HG03571 (cell line): ENCODE measurements around the gene ROBO1.
"Not testable (repeated sequence)": the region's sequence is repeated elsewhere in the genome, so short reads cannot be mapped to it uniquely, and the experiment has no call there.

ENCODE experiments used
- ATAC-seq: cut with Tn5 transposase; IDR thresholded peaks from one replicate; pipeline ENCODE4 v1.9.1; 2021; ENCODE audit not compliant: unreplicated experiment

The ROBO1 gene

DNA sequence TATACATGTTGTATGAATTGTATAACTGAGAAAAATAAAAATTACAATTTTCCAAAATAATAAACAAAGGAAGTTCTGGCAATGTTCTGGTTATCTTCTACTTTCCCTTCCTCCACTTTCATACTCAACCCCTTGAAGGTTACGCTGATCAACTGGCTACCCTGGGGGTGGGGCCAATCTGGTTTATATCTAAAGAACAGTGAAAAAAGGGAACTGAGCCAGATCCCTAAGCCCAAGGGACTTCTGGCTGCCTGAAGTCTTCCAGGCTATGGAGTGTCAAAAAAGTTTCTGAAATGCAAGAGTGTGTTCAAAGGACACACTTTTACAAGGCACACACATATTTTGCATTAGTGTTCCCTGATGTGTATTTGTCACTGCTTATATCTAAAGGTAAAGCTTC lies 591.9 kb downstream of the ROBO1 start:
- no peak for ATAC-seq

DNA sequence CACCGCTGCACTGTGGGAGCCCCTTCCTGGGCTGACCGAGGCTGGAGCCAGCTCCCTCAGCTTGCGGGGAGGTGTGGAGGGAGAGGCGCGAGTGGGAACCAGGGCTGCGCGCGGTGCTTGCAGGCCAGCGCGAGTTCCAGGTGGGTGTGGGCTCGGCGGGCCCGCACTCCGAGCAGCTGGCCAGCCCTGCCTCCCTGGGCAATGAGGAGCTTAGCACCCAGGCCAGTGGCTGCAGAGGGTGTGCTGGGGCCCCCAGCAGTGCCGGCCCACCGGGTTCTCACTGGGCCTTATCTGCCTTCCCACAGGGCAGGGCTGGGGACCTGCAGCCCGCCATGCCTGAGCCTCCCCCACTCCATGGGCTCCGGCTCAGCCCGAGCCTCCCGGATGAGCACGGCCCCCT lies 594.5 kb downstream of the ROBO1 start:
- ATAC-seq = not testable (repeated sequence)

DNA sequence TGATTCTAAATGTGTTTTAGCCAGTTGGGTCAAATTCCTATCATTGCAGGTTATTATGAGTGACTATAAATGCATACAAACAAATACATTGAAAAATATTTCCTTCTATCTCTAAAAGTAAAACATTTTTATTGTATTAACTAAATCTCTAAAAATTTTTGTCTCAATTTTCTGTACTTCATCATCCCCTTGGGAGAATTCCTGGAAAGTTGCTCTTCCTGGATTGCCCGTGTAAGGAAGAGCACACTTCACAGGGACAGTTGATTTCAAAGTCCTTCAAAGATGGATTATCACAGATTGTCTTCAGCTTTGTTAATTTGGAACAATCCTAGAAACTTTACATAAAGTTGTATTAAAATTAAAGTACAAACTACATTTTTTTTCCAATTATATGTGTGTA lies 595.6 kb downstream of the ROBO1 start:
- no peak for ATAC-seq

DNA sequence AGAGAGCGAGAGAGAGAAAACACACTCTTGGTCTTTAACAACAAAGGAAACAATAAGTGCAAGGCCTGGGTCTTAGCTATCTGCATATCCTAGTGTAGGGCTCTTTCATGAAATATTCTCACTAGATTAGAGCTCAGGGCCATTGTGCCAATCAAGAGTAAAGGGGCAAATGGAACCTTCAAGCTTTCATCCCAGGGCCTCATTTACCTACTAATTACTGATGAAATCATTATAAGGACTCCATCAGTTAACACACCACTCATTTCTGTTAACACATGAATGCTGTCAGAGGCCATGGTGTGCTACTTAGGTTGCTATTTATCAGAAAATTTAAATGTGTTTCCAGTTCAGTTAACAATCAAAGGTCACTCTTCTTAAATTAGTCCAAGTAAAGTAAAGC lies 597.8 kb downstream of the ROBO1 start:
- ATAC-seq = no peak

DNA sequence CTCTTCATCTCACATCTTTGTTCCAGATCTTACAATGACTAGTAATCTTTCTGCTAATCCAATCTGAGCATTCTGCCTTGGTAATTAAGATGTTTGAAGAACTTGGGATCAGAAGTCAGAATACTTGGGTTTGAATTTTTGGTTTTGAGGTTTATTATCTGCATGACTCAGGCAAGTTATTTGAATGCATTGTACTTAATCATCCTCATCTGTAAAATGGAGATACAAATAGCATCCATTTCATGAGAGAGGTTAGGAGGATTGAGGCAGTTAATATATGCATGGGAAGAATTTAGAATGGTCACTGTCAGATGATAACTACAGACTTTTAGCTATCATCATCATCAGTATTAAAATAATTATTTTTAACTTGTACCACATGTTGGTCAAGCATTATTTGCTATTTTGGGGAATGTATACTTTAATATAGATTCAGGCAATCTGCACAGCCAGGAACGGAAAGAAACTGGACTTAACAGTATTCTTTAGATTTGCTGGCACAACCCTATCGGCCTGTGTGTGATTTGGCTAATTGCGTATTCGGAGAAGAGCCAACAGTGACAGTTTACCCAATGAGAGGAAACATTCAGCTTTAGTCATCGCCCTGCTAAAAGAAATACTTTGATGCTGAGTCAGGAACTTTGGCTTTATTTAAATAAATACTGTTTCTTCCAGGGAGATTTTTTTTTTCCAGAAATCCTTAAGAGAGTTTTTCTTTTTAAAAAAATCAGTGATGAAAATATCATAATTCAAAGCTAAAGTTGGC lies 600.0 kb downstream of the ROBO1 start:
- ATAC-seq = no peak

DNA sequence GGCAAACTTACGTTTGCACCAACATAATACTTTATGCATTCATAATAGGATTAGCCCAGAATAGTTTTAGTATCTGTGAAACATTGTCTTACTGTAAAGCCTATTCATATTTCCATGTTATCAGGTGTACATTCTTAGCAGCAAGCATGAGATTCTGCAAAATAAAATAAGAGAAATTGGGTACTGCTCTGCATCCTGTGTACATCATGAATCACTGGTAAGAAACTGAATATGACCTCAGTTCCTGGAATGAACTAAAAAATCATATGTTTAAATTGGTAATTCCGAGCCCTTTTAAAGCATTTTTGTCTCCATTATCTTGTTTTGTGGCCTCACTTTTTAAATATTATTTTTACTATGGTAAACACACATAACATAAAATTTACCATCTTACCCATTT lies 605.1 kb downstream of the ROBO1 start:
- no peak for ATAC-seq

DNA sequence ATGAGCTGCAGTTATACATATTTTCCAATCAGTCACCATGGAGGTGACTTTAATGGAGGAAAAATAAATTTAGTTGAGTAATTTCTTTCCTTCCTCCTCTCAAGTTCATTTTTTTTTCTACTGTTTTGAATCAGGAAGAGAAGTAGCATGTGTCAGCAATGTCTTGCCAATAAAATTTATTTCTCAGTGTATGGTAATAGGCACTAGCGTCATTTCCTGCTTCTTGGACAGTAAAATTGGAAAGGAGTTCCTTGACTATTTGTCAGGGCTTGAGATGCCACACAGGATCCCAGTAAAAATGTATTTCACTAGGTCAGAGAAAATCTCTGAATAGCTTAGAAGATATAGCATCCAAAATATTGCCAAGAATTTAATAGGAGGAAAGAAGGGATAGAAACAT lies 605.9 kb downstream of the ROBO1 start:
- ATAC-seq = no peak

DNA sequence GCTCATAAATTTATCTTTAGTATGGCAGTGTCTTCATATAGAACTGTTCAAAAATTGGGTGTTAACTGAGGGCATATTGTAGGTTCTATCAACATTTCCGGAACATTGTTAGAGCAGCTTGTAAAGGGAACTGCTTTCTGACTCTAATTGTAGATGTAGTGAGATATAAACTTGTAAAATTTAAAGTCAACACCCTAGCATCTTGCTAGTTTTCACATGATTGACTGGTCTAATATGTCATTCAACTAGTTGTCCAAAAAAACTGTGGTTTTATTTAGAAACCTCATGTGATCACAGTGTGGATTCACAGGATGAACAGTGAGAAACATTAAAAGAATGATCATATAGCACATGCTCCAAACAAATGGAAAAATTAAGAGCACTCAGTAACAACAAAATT lies 607.4 kb downstream of the ROBO1 start:
- ATAC-seq = no peak

DNA sequence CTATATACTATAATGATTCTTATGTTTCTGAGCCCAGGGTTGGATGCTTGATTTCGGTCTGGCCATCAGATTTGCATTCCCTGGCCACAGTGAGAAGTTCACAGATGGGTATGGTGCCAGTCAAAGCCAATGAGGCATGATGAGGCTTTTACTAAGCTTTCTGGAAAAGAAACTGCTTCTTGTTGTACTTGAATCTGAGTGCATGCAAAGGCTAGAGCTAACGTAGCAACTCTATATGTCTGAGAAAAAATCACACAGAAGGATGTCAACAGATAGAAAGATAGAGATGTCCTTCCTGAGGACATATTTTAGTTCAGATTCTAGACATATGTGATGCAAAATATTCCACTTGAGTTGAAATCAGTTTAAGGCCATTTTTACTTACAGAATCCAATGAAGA lies 608.1 kb downstream of the ROBO1 start:
- no peak for ATAC-seq

DNA sequence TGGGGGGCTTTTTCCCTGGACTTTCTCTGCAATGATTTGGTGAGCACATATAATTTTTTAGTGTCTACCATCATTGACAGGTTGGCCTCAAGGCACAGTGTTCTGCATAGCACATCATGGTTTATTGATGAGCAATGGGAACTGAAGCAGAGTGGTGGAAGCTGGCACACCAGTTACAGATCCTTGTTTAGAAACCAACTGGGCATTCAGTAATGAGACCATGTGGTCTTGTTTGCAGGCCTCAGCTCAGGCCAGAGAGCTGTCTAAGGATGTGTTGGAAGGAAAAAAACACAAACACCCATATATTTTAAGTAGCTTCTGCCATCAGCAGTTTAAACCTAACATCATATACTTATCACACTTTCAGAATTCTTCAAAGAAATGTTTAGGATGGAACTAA lies 610.6 kb downstream of the ROBO1 start:
- no peak for ATAC-seq

DNA sequence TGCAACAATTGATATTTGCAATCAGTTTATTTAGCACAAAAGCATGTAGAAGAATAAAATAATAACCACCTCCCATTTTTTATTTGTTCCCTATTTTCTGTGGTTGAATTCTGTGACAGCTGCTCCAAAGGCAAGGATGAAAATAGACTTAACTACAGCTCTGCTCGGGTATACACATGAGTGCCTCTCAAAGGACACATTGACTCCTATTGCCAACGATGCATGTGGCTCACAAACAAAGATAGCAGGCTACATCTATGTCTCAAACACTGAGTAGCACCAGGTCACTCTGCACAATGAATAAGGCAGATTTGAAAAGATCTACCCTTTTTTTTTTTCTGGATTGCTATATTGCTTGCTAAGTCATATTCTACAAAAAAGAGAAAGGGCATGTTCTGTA lies 612.9 kb downstream of the ROBO1 start:
- no peak for ATAC-seq

DNA sequence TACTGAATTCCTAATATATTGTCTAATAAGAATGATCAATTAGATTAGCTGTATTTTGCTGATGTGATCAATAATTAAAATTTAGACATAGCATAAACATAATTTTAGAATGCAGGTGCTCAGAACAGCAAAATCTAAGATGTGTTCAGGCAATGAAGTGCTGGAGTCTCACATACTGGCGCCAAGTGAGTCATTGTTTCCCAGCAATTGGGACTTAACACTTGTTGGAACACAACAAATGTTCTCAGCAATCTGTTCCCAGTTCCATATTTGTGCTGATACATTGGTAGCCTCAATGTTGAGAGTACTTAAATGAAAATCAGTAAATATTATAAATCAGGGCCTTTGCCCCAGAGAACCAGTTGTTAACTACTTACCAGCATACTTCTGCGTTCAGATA lies 619.0 kb downstream of the ROBO1 start:
- no peak for ATAC-seq

DNA sequence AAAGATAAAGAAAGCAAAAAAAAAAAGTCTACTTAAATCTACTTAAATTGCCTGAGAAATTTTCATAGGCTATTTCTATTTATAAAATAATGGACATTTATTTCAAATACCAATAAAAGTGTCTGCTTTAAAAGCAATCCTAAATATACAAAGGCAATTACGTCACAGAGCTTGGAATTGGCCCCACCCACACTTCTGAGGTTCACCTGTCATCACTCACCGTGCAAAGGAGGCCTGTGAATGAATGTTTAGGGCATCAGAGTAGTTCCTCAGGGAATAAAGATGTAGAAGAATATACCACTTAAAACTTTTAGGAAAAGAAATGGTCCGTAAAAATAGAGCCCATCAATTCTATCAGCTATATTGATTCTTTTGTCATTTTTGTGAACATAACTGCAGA lies 621.8 kb downstream of the ROBO1 start:
- no peak for ATAC-seq

DNA sequence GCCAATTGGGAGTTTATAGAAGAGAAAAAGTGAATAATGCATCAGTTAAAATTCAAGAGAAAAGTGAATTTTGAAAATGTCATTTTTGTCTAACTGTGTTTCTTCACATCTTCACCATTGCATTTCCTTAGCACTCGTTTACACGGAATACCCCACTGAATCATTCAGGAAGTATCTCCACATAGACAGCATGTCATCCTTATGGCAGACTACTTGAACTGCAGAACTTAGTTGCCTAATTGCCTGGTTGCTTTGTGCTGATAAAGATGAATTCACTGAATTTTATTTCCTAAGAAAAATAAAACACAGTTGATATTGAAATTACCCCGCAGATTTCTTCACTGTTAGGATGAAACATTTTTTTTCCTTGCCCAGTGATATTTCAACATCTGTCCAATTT lies 627.1 kb downstream of the ROBO1 start:
- ATAC-seq = no peak

DNA sequence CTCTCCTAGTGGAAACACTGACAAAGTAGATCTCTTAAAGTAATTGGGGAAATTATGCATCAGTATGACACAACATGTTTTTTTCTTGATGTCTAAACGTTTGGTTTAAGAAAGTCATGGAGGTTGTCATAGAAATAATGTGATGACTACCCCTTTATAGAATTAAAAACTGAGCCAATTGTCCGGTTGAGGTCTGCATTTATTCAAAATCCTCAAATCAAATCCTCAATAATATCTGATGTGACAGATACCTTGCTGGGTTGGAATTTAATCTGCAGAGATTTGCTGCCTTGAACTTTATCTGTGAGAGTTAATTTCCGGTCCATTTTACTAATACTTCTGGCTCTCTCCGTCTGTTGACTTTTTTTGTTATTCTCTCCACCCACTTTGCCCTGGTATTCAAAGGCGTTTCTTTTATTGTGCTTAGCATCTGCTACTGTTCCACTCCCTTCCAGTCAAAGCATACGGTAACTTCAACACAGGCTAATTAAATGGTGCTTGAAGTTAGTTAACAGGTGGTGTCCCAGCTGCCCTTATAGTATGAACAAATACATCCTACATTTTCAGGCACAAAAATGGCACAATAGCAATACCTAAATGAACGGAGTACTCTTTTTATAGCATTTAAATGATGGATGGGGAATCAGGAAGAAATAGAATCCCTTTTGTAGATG lies 628.3 kb downstream of the ROBO1 start:
- no peak for ATAC-seq

DNA sequence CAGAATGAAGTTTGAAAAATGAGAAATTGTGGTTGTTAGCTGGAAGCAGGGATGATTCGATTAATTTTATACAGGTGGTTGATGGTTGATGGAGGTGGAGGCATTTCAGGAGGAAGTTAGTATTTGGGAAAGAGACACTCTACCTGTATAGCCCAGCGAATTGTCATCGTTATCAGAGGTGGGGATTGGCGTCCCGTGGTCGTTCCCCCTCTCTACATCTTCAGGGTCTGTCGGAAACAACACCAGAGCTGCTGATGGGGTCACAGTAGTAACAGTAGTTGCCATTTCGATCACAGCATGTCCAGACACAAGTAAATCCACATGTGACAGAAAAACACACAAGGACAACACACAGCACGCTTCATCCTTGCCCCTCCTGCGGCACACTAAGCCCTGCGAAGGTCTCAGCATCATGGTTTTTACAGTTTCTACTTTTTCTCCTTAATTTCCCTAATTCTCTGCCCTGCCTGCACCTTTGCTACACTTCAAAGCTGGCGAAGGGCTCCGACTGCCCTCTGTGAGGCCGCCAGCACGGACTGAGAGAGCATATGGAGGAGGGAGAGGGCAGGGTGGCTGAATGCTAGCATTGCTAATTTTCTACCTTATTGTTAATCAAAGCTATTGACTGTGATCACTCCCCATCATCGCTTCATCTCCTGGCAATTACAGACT lies 642.3 kb downstream of the ROBO1 start:
- ATAC-seq = no peak

DNA sequence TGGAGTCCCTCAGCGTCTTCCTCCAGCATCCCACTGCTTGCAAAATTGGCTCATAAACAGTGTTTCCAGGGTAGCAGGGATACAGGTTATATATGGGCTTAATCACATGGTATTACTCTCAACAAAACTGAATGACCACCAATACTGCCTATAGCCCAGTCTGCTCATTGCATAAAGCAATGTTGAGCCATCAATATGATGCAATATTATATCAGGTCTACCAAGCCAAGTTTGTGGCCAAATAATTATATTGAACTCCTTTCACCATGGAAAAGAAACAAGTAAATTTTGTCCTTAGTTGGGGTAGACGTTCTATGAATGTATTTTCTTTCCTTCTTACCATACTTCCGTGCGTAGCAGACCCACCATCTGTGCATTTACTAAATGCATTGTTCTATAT lies 652.3 kb downstream of the ROBO1 start:
- ATAC-seq = no peak

DNA sequence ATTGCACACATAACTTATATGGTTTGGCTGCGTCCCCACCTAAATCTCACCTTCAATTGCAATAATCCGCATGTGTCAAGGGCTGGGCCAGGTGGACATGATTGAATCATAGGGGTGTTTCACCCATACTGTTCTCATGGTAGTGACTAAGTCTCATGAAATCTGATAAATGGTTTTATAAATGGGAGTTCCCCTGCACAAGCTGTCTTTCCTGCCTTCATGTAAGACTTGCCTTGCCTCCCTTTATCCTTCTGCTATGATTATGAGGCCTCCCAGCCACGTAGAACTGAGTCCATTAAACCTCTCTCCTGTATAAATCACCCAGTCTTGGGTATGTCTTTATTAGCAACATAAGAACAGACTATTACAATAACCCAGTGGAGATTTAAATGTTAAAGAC lies 653.9 kb downstream of the ROBO1 start:
- no peak for ATAC-seq

DNA sequence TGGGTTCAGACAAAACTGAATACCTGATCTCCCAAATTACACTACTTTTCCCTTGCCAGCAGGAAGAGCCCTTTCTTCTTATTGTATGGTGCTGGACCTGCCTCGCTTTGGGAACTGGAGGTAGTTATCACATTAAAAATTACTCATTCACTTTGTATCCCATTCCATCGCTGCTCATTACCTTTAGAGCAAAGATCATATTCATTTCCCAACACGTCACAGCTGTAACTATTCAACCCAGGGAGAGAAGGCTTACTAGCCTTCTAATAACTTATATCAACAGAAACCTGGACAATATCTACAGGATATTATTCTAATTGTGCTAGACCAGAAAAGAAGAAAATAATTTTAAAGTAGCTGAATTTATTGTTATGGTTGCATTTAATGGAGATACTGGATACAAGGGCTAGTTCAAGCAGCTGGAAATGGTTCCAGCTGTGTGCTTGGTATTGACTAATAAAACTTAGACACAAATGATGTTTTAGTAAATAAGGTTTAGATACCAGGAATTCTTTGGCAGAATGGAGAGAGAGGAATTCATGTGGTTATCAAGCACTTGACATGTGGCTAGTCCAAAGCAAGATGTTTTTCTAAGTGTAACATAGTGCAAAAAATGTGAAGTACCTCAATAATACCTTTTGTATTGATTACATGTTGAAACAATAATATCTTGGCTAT lies 656.3 kb downstream of the ROBO1 start:
- ATAC-seq = no peak

DNA sequence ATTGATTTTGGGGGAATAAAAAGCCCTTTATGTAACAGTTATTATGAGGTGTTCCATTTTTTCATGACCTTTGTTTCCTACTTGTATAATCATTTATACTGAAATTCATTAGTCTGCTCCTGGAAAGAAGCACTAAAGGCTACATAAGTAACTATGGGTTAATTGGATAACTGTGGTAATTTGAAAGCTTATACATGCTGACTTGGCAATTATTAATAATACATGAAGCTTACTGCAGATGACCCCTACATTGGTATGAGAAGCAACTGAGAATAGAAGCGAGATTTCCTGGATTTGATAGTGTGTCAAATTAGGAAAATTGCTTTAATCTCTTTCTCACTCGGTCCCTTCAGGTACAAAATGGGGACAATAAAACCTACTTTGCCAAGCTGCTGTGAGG lies 658.0 kb downstream of the ROBO1 start:
- no peak for ATAC-seq

DNA sequence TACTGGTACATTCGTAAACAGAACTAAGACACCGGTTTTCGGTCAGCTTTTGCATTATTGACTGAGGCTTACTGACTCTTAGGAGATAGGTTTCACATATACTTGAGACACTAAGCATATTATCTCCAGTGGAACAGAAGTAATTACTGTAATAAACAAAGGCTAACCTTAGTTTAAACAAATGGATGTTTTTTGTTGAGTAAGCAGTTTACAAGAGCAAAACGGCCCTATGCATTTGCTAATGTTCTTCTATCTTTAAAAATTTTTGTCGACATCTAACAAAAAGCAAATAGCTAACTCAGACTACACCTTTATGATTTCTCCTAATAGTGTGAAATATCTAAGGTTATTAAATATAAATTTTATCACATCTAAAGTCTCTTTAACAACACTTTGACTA lies 664.5 kb downstream of the ROBO1 start:
- no peak for ATAC-seq
